Measurements from ENCODE around the gene PAWR.
A peak's percentile ranks its signal among the peaks of the same experiment; 100 is the strongest.
"Not testable (repeated sequence)": the region's sequence is repeated elsewhere in the genome, so short reads cannot be mapped to it uniquely, and the experiment has no call there.

The PAWR gene

DNA sequence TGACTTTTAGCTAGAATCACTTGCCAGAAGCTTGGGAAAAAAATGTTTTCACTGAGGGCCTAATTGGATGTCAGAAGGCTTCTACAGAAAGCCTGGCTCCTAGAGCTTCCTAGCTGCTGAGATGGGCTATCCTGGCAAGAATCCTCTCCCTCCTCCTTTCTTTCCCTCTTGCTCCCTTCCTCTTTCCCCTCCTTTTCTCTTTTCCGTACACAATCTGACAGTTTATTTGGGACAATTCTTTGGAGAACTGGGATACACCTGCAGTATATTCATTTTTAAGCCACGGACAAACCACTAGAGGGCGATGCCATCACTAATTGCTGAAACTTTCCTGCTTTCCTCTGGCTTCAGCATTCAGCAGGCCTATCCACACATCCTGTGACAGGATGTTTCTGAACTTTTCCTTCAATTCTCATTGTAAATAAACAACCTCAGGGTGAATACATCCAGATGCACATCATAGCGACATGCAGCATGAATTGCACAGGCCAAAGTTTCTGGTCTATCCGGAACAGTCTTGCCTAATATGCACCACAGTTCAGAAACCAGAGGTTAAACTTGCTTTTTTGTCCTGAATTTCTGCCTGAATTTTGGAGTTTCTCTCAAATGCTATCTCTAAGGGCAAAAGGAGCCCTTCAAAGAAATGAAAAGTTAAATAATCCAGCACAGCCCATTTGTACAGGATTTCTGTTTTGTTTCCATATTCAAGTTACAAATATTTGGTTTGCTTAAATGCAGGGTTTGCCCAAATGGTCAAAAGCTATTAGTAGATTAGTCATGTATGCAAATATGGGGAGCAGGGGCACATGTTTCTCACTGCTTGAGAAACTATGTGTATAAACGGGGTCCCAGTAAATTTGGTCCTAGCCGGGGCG is 142.8 kb downstream of the PAWR start:
- DNase-seq: peak; percentile 14 to 45

DNA sequence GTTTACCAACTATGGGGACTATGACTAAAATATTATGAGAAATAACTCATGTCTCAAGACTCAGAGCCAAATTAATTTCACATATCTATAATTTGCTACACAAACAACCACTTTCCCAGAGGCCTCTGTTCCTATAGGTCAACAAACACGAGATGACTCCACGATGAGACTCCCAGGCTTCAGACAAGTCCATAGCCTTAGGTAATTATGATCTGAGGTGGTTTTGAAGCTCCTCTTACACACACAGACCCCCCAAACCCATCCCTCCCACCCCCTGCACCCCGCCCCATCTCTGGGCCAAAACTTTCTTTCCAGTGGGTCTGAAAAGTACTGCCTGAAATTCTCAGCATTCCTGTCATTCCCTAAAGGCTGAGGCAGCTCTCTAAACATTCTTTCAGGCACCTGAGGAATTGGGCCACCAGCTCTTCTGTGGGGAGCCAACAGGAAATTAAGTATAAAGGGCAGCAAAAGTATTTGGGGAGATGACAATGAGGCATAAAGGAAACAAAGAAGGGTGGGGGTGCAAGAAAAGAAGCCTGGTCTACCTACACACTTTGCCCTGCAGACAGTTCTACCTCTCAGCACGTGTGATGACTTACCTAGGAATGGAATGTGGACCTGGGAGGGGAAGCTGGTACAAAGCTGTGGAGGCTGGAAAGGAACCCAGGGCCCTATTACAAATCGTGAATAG is 143.6 kb downstream of the PAWR start:
- no peak for DNase-seq

DNA sequence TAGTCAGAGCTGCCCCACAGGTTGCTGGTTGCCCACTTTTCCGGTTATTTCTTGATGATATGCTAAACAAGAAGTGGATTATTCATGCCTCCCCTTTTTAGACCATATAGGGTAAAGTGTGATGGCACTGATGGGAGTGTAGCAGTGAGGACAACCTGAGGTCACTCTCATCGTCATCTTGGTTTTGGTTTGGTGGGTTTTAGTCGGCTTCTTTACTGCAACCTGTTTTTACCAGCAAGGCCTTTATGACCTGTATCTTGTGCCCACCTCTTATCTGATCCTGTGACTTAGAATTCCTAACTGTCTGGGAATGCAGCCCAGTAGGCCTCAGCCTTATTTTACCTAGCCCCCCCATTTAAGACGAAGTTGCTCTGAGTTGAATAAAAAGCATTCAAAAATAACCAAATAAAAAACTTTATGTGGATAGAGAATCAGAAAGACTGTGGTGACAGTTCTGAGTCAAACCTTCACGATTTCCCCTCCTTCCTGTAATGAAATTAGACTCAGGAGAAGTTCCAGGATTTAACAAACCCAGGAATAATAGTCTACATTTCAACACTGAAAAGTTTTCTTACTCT is 144.2 kb downstream of the PAWR start:
- no peak for DNase-seq

DNA sequence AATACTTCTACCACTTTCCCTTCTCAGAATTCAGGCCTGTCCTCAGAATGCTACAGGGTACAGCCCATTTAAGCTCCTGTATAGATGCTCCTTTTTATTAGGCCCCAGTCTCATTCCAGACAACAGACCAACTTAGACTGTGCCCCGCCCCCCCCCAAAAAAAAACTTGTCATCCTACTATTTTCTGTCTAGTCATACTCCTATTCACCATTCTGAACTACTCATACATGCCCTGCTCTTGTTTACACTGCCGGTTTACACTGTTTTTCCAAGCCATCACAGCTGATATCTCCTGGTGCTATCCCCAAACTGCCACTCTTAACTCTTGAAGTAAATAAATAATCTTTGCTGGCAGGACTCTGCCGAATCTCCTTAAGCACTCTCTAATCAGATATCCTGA is 146.3 kb downstream of the PAWR start:
- not testable (repeated sequence) for DNase-seq

DNA sequence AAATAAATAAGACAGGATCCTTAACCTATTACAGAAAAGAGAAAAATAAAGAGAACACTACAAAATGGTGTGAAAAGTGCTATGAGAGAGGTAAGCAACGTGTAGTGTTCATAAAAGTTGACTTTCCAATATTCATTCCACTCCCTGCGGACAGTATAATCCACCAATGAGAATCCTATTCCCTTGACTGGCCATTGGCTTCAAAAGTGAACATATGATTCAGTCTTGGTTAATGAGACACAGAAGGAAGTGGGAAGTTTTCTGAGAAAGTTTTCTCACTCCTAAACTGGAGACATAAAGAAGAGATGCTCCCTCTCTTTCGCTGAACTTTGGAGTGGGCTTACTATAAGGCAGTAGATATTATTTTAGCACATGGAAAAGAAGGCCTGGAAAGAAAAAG is 153.1 kb downstream of the PAWR start:
- DNase-seq: no peak

DNA sequence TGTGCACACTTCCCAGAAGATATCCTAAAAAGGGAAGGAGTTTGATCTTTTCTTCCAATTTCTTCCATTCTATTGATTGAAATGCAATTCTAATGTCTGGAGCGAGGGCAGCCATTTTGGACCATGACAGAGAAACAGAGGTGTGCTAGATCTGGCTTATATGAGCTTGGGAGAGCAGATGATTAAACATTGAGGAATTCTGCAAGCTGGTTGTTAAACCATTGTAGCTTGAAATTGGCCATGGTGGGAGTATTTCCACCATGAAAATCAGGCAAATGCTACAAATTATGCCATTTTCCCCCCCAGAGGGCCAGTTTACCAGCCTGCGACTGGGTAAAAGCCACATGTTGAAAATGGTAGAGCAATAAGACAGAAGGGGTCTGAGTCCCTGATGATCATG is 155.0 kb downstream of the PAWR start:
- no peak for DNase-seq
